Measurements from ENCODE around the gene MAST1.
"Not testable (repeated sequence)": the region's sequence is repeated elsewhere in the genome, so short reads cannot be mapped to it uniquely, and the experiment has no call there.

MAST1 gene

DNA sequence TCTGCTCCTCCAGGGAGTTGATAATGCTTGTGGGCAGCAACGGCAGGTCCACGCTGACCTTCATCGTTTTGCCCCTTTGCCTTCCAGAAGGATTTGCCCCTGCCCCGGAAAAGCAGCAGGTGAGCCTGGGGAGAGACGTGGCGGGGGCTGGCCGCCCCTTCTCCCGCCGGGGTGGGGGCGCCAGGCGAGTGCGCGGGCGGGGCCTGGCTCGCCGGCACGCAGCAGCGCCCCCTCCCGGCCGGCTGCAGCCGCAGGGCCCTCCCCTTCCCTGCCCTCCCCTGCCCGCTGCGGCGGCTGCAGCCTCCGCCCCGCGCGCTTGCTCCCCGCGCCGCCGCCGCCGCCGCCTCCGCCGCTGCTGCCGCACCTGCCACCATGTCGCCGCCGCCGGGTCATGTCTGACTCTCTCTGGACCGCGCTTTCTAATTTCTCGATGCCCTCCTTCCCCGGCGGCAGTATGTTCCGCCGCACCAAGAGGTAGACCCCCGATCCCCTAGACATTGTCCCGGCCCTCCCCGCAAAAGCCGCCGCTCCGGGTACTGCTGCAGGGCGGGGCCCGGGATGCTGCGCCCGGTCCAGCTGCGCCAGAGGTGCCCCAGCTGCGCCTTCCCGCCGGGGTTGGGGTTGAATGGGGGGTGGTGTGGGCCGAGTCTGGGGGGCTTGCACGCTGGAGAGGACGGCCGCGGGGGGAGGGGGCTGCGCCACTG is at the start of gene MAST1:
MAST1 (plus strand) TSS at position 334 of the 704 bp plus-strand sequence; CDS start at position 392, 58 bp downstream.
- DNase-seq (ENCODE audit: low read depth in 2 of 2), result no peak

DNA sequence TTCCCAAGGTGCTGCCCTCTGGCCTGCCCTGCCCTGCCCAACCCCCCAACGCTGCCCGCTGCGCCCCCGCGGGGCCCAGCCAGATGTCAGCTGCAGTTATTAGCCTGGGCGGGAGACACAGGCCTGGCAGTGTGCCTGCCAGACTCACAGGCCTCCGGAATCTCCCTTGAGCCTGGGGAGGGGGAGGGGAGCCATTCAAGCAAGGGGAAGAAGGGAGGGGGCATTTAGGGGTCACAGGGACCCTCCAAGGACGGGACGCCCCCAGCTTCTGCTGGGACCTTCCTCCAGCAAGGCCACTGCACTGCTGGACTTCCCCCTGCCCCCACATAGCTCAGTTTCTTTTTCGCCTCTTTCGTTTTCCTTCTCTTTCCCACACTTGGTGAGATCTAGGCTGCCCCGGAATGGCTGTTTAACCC is 49.6 kb upstream of the MAST1 start:
- DNase-seq (ENCODE audit: low read depth in 2 of 2), result no peak

DNA sequence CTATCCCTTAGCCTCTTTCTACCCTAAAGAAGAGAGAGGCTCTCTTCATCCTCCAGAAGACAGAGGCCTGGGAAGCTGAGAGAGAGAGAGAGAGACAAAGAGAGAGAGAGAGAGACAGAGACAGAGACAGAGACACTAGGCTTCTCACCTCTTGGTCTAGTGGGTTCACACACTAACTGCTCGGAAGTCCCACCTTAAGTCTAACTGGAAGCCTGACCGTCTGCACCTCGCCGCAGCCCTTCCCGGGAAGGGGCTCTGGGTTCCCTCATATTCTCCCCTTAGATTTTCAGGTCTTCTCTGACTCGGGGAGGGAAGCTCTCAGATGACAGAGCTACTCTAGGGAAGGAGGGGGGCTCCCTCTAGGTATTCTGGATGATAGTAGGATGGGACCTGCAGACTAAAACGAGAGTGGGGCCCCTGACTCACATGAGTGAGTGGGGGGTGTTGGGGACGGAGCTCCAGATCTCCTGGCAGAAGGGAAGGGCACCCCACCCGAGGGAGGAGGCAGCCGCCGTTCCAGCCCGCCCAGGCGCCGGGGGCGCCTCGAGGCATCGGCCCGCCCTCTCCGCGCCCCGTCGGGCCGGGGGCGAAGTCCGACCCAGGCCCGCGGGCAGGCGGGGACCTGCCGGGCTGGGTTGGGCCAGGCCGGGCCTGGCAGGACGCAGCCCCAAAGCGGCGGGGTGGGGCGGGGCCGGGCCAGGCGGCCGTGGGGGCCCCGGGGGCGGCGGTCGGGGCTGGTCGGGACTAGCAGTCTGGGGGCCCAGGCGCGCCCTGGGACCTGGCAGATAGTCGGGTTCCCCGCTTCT is 49.0 kb upstream of the MAST1 start:
- no peak for DNase-seq (ENCODE audit: low read depth in 2 of 2)

DNA sequence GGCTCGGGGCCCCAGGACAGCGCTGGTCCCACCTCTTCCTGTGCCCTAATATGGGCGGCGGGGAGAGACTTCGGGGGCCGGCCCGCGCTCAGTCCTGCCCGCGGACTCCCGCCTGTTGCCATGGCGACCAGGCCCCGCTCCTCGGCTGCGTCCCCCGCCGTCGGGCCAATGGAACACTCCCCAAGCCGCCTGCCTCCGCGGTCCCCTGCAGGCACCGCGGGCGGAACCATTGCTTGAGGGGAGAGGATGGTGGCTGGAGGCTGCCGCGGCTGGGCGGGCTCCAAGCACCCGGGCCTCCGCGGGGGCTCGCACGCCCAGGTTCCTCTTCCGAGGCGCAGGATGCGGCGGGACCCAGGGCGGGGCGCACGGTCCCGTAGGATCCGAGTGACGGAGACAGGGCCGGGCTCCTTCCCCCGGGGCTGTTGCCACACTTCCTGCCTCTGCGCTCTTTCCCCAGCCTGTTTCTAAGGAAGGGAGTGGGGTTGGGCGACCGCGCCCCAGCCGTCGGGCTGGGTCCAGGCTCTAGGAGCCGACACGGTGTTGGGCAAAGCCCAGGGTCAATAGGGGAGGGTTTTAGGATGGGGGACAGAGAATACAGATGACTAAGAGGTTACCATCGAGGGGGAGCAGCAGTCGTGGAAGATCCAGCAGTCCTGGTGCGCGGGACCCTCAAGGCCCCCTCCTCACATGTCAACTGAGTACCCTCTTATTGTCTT is 48.3 kb upstream of the MAST1 start:
- peak; percentile 82 to 85 for DNase-seq (ENCODE audit: low read depth in 2 of 2)

DNA sequence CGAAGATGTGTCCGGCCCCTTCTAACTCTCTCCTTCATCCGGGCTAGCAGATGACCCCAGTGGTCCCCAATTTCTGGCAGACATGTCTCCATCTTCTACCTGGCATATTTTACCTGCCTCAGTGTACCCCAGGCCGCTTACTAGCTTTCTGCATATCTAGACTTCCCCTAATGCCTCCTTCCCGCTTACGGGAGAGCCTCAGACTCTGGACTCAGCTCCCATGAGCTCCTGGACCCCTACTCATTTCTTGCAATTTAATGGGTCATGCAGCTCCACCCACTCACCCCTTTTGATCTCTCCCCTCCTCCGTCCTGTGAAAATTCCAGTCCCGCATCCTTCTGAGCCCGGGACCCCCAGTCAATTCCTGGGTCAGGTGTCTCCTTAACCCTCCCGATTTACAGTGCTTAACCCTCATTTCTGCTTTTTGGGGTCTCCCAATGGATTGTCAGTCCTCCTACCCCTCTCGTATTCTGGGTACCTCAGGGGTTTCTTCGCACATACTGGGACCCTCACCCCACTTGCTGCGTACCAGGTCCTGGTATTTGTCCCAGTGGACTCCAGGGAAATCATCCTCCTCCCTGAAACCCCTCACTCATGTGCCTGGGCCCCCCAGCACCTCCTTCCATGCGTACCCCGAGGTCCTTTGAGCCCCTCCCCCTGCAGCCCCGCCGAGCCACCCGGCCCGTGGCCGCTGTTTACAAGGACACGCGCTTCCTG is 47.5 kb upstream of the MAST1 start:
- no peak for DNase-seq (ENCODE audit: low read depth in 2 of 2)

DNA sequence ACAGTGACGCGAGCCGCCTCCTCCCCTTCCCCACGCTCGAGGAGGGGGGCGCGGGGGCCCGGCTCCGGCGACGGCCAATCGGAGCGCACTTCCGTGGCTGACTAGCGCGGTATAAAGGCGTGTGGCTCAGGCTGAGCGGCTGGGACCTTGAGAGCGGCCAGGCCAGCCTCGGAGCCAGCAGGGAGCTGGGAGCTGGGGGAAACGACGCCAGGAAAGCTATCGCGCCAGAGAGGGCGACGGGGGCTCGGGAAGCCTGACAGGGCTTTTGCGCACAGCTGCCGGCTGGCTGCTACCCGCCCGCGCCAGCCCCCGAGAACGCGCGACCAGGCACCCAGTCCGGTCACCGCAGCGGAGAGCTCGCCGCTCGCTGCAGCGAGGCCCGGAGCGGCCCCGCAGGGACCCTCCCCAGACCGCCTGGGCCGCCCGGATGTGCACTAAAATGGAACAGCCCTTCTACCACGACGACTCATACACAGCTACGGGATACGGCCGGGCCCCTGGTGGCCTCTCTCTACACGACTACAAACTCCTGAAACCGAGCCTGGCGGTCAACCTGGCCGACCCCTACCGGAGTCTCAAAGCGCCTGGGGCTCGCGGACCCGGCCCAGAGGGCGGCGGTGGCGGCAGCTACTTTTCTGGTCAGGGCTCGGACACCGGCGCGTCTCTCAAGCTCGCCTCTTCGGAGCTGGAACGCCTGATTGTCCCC is 46.8 kb upstream of the MAST1 start, which contains the start of gene JUNB:
JUNB (plus strand) TSS at position 142 of the 706 bp plus-strand sequence; CDS start at position 428, 286 bp downstream.
- peak; percentile 95 for DNase-seq (ENCODE audit: low read depth in 2 of 2)

DNA sequence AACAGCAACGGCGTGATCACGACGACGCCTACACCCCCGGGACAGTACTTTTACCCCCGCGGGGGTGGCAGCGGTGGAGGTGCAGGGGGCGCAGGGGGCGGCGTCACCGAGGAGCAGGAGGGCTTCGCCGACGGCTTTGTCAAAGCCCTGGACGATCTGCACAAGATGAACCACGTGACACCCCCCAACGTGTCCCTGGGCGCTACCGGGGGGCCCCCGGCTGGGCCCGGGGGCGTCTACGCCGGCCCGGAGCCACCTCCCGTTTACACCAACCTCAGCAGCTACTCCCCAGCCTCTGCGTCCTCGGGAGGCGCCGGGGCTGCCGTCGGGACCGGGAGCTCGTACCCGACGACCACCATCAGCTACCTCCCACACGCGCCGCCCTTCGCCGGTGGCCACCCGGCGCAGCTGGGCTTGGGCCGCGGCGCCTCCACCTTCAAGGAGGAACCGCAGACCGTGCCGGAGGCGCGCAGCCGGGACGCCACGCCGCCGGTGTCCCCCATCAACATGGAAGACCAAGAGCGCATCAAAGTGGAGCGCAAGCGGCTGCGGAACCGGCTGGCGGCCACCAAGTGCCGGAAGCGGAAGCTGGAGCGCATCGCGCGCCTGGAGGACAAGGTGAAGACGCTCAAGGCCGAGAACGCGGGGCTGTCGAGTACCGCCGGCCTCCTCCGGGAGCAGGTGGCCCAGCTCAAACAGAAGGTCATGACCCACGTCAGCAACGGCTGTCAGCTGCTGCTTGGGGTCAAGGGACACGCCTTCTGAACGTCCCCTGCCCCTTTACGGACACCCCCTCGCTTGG is 46.1 kb upstream of the MAST1 start:
- DNase-seq (ENCODE audit: low read depth in 2 of 2), result peak in 1 of 2 donors; percentile 57

DNA sequence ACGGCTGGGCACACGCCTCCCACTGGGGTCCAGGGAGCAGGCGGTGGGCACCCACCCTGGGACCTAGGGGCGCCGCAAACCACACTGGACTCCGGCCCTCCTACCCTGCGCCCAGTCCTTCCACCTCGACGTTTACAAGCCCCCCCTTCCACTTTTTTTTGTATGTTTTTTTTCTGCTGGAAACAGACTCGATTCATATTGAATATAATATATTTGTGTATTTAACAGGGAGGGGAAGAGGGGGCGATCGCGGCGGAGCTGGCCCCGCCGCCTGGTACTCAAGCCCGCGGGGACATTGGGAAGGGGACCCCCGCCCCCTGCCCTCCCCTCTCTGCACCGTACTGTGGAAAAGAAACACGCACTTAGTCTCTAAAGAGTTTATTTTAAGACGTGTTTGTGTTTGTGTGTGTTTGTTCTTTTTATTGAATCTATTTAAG is 45.4 kb upstream of the MAST1 start:
- DNase-seq (ENCODE audit: low read depth in 2 of 2), result no peak

DNA sequence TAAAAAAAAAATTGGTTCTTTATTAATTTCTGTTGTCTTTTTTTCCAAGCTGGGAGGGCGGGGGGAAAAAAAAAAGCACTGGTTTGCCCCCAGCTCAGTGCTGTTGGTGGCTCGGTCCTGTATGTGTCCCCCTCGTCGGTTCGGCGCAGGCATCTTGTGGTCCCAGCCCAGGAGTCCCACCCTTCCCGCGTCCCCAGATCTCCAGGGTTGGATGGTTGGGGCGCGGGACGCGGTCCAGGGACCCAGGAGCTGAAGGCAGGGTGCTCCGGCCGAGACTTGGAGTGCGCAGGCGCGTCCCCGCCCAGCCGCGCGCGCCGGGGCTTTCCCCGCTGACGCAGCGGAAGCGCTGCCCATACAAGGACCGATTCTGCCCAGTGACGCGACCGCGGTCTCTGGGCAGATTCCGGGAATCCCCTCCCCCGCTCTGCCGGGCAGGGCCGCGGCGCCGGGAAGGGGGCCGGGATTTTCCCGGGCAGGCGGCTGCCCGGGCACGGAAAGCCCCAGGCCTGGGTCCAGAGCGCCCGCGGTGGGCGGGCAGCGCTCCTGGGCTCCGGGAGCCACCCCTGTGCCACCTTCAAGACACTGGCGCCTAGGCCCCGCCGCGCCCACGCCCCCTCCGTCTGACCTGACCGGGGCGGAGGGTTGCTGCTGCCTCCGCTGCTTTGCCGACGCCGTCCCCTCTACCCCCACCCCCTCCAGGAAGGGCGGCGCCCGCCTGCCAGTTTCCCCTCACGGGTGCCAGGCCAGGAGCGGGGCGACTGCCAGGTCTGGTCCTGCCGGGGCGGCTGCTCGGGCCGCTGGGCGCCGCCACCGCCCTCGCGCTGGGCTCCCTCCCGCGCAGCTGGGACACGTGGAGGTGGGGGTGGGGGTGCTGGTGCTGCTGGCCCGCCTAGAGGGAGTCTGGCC is 44.8 kb upstream of the MAST1 start:
- peak; percentile 89 to 91 for DNase-seq (ENCODE audit: low read depth in 2 of 2)

DNA sequence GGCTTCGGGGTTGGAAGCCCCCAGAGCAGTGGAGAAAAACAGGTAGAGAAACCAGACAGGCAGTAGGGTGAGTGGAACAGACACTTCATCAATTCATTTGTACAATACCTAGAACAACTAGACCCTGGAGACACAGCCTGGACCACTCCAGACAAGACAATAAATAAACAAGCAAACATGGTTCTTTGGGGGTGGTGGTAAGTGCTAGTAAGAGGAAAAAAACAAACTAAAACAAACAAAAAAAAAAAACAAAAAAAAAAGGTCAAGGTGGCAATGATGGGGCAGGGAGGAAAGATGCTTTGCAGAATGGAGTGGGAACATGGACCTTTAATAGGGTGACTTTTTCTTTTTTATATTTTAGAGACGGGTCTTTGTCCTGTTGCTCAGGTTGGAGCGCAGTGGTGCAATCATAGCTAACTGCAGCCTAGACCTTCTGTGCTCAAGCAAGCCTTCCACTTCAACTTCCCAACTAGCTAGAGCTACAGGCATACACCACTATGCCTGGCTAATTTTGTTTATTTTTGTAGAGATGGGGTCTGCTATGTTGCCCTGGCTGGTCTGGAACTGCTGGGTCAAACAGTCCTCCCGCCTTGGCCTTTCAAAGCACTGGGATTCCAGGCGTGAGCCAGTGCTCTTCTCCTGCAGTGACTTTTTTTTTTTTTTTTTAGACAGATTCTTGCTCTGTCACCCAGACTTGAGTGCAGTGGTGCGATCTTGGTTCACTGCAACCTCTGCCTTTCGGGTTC is 43.9 kb upstream of the MAST1 start:
- DNase-seq (ENCODE audit: low read depth in 2 of 2), result no peak

DNA sequence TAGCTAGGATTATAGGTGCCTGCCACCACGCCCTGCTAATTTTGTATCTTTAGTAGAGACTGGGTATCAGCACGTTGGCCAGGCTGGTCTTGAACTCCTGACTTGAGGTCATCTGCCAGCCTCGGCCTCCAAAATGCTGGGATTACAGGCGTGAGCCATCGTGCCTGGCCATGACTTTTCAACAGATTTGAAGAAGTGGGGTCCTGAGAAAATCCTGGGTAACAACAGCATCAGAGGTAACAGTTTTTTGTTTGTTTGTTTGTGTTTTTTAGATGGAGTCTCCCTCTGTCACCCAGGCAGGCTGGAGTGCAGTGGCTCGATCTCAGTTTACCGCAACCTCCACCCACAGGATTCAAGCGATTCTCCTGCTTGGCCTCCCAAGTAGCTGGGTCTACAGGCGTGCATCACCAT is 43.3 kb upstream of the MAST1 start:
- DNase-seq (ENCODE audit: low read depth in 2 of 2), result no peak

DNA sequence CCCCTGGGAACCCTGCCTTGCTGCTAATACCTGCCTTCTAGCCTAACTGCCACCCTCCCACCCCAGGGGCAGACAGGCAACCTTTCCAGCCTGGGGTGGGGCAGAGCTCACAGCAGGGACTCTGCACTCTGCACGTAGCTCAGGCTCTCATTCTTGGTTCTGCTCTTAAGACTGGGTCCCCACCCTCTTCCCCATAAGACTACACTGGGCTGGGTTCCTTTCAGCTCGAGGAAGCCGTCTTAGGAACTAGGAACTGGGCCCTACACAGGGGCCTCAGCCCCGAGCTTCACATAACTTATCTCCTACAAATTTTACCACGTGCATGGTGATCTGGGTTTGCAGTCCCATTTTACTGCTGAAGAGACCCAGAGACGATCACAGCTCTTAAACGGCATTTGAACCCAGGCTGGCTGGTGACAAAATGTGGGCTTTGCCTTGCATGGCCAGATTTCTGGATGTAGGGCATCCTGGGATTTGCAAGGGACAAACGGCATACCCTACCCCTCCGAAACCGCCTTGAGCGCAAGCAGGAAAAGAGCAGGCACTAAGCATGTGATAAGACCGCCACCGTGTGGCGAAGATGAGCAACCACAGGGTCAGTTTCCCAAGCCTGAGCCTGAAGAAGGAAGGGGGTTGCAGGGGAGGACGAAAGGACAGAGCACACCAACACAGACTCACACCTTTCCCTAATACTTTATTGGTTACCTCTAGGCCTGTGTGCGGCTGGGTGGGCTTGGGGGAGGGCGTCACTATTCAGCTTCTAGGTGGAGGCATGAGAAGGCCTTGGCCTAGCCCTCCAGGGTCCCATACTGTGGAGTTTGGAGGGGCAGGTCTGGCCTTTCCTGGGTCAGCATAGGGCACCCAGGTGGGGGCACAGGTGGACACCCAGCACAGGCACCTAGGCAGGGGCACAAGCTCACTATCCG is 41.9 kb upstream of the MAST1 start:
- DNase-seq (ENCODE audit: low read depth in 2 of 2), result peak; percentile 55 to 60

DNA sequence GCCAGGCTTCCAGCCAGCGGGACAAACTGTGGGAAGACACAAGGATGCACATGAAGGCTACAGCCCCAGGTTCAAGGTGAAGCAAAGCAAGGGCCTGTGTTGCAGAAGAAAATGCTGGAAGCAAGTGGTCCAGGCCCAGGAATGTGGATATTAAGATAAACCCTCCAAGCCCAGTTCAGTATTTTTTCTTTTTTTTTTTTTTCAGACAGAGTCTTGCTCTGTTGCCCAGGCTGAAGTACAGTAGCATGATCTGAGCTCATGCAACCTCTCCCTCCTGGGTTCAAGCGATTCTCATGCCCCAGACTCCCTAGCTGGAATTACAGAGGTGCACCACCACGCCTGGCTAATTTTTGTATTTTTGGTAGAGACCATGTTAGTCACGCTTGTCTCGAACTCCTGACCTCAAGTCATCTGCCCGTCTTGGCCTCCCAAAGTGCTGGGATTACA is 41.2 kb upstream of the MAST1 start:
- DNase-seq (ENCODE audit: low read depth in 2 of 2), result no peak

DNA sequence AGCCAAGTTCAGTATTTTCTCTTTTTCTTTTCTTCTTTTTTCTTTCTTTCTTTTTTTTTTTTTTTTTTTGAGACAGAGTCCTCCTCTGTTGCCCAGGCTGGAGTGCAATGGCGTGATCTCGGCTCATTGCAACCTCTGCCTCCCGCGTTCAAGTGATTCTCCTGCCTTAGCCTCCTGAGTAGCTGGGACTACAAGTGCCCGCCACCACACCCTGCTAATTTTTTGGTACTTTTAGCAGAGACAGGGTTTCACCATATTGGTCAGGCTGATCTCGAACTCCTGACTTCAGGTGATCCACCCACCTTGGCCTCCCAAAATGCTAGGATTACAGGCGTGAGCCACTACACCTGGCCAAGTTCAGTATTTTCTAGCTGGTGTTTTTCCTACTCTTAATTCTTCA is 40.7 kb upstream of the MAST1 start:
- not testable (repeated sequence) for DNase-seq (ENCODE audit: low read depth in 2 of 2)

DNA sequence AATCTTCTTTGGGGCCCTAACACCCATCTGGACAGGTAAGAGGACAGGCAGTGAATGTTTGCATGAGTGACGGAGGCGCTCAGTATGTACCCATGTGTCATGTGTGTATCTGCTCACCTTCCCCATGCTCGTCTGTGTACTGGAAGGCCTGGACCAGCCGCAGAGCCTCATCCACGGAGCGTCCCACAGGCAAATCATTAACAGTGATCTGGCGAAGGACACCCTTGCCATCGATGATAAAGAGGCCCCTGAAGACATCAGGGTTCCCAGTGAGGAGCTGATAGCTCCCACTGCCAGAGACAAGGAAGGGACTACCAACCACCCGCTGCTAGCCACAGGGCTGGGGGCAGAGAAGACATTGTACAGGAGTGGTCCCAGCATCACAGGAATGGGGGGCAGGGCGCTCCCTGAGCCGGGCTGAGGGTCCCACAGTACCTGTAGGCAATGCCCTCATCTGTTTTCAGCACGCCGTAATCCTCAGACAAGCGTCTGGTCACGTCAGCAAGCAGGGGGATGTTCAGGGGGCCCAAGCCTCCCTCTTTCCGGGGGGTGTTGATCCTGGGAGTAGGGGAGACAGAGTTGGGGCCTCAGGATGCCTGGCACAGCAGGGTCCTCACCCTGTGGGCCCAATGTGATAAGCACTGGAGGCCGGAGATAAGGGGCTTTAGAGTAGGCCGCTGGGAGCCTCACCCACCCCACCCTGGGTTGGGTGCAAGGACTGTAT is 38.4 kb upstream of the MAST1 start:
- no peak for DNase-seq (ENCODE audit: low read depth in 2 of 2)

DNA sequence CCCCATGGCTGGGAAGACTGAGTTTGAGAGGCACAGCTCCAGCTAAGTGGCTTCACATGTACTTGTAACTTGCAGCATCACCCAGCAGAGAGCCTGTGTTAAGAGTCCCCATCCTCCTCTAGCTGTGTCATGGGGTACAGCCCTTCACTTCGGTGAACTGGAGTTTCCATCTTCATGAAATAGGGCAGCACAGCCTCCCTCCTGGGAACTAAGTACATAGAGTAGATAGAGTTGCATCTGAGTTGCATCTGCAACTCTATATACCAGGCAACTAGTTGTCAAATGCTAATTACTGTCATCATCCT is 37.9 kb upstream of the MAST1 start:
- no peak for DNase-seq (ENCODE audit: low read depth in 2 of 2)

Measured in stimulated activated CD8-positive, alpha-beta memory T cell treated with anti-CD3 and anti-CD28 coated beads, Interleukin-2, amount 100 ng/mL, for 1 hour (primary cell).